SK-N-SH (cell line): Measurements from ENCODE around the gene MEIS2. TPM values are rescaled to one million over a fixed set of nuclear protein-coding genes. Genes with fewer than 3 reads are reported as not detected.

Experiments used
- CTCF ChIA-PET: fragments of 300-600, 350-600 bp; formaldehyde crosslinking; extraction: SDS; loops from one replicate; lab custom pipeline; 2021; lab: Yijun Ruan, JAX
- POLR2A ChIA-PET: fragments of 350-600 bp; sonication (Branson Sonifier 250); formaldehyde crosslinking; extraction: SDS; loops from one replicate; lab custom pipeline; 2020; ENCODE audit warnings: antibody characterized with exemption, inconsistent platforms; lab: Yijun Ruan, JAX
- DNase-seq: peaks from one replicate; pipeline ENCODE4 v3.0.0; 2012
- H2AFZ ChIP-seq: fragments of 200-600 bp; sonication (generic); 2 replicates; pipeline ENCODE4 v1.8.1; 2016; ENCODE audit warnings: antibody characterized with exemption, mild to moderate bottlenecking, low read depth
- H3F3A ChIP-seq: fragments of 200-600 bp; sonication (generic); replicated peaks from 2 replicates; pipeline ENCODE3; 2016; ENCODE audit warnings: antibody characterized with exemption, mild to moderate bottlenecking; ENCODE audit not compliant: insufficient read depth
- H3K27ac ChIP-seq, 2 experiments: fragments of 200-500 bp in 1 of 2; fragments of 200-600 bp in 1 of 2; sonication (Bioruptor generic) in 1 of 2; sonication (generic), shearing (Covaris generic) in 1 of 2; 2 replicates each; pipeline versions ENCODE4 v1.5.1 to v1.6.1; 2014 to 2016; ENCODE audit warnings: low read depth in 2 of 2, inconsistent platforms in 1 of 2, low read length in 1 of 2, mild to moderate bottlenecking in 1 of 2, mixed read lengths in 1 of 2
- H3K27me3 ChIP-seq: fragments of 200-600 bp; sonication (generic), shearing (Covaris generic); 2 replicates; pipeline ENCODE4 v1.6.1; 2016; ENCODE audit warnings: mixed run types; ENCODE audit not compliant: insufficient read depth
- H3K36me3 ChIP-seq, 2 experiments: fragments of 200-500 bp in 1 of 2; fragments of 200-600 bp in 1 of 2; sonication (Bioruptor generic) in 1 of 2; sonication (generic) in 1 of 2; replicated peaks in 1 of 2; 2 replicates each; pipeline versions ENCODE3 to v1.5.1; 2014 to 2016; ENCODE audit warnings: low read length in 1 of 2, mild to moderate bottlenecking in 1 of 2; ENCODE audit not compliant: insufficient read depth in 2 of 2, control insufficient read depth in 1 of 2
- H3K4me1 ChIP-seq, 2 experiments: fragments of 200-500 bp in 1 of 2; fragments of 200-600 bp in 1 of 2; sonication (Bioruptor generic) in 1 of 2; sonication (generic), shearing (Covaris generic) in 1 of 2; 2 replicates each; pipeline versions ENCODE4 v1.5.1 to v1.6.1; 2014 to 2016; ENCODE audit warnings: low read depth in 1 of 2, low read length in 1 of 2, mixed run types in 1 of 2; ENCODE audit not compliant: insufficient read depth in 2 of 2, control insufficient read depth in 1 of 2
- H3K4me2 ChIP-seq: fragments of 200-600 bp; sonication (generic), shearing (Covaris generic); 2 replicates; pipeline ENCODE4 v1.6.1; 2017; ENCODE audit warnings: mixed run types
- H3K4me3 ChIP-seq, 2 experiments: fragments of 200-500 bp in 1 of 2; fragments of 200-600 bp in 1 of 2; sonication (Bioruptor generic) in 1 of 2; sonication (generic), shearing (Covaris generic) in 1 of 2; 2 replicates each; pipeline versions ENCODE4 v1.5.1 to v1.8.1; 2014 to 2016; ENCODE audit warnings: low read depth in 2 of 2, inconsistent platforms in 1 of 2, low read length in 1 of 2, mild to moderate bottlenecking in 1 of 2, mixed read lengths in 1 of 2, moderate library complexity in 1 of 2
- H3K79me2 ChIP-seq: fragments of 200-600 bp; sonication (generic); 2 replicates; pipeline ENCODE4 v1.8.1; 2017; ENCODE audit warnings: mild to moderate bottlenecking; ENCODE audit not compliant: insufficient read depth
- H3K9ac ChIP-seq: fragments of 200-600 bp; sonication (generic); 2 replicates; pipeline ENCODE4 v1.6.1; 2017; ENCODE audit warnings: mixed run types
- H3K9me2 ChIP-seq: fragments of 200-600 bp; sonication (generic); 2 replicates; pipeline ENCODE4 v1.6.1; 2017; ENCODE audit warnings: mixed run types
- H3K9me3 ChIP-seq: fragments of 200-600 bp; sonication (generic); 2 replicates; pipeline ENCODE4 v1.6.1; 2017; ENCODE audit warnings: mixed run types, mild to moderate bottlenecking, moderate library complexity
- H4K20me1 ChIP-seq: fragments of 200-600 bp; sonication (generic); 2 replicates; pipeline ENCODE4 v1.6.1; 2017; ENCODE audit warnings: mild to moderate bottlenecking, mixed run types; ENCODE audit not compliant: insufficient read depth
- CHD2 ChIP-seq: fragments of 150-350 bp; IDR thresholded peaks from 2 replicates; pipeline ENCODE4 v1.6.1; 2018; ENCODE audit warnings: low read length; ENCODE audit not compliant: partially characterized antibody
- ELF1 ChIP-seq: IDR thresholded peaks from 2 replicates; pipeline ENCODE4 v1.4.0; 2012
- EZH2phosphoT487 ChIP-seq: fragments of 200-600 bp; sonication (generic); IDR thresholded peaks from 2 replicates; pipeline ENCODE4 v1.6.1; 2017; ENCODE audit warnings: low read depth, mixed run types, mild to moderate bottlenecking, antibody characterized with exemption, moderate library complexity, borderline replicate concordance
- FOSL2 ChIP-seq: IDR thresholded peaks from 2 replicates; pipeline ENCODE4 v1.4.0; 2012; ENCODE audit warnings: low read depth, mild to moderate bottlenecking, moderate library complexity, borderline replicate concordance
- MXI1 ChIP-seq: IDR thresholded peaks from 2 replicates; pipeline ENCODE4 v1.6.1; 2012; ENCODE audit warnings: mild to moderate bottlenecking, low read depth, low read length, improper control_type of control experiment
- NFIC ChIP-seq: IDR thresholded peaks from 2 replicates; pipeline ENCODE4 v1.4.0; 2012; ENCODE audit warnings: borderline replicate concordance
- PBX3 ChIP-seq: IDR thresholded peaks from 2 replicates; pipeline ENCODE4; 2012
- POLR2AphosphoS5 ChIP-seq: IDR thresholded peaks from 2 replicates; pipeline ENCODE4 v1.6.1; 2012; ENCODE audit warnings: low read depth, low read length
- RAD21 ChIP-seq: IDR thresholded peaks from 2 replicates; pipeline ENCODE4 v1.6.1; 2012; ENCODE audit warnings: mild to moderate bottlenecking, low read length
- RFX5 ChIP-seq: IDR thresholded peaks from 2 replicates; pipeline ENCODE4 v1.6.1; 2012; ENCODE audit warnings: mild to moderate bottlenecking, improper control_type of control experiment, low read length
- TAF1 ChIP-seq: IDR thresholded peaks from 2 replicates; pipeline ENCODE4 v1.6.1; 2012; ENCODE audit warnings: low read depth, mild to moderate bottlenecking, low read length, moderate library complexity, borderline replicate concordance
- WGBS: methylation state at CpG from one replicate; pipeline ENCODE4 v1.1.6; 2017; ENCODE audit warnings: low lambda C conversion rate; 5-methylcytosine and 5-hydroxymethylcytosine counted together
- polyA plus RNA-seq, 3 experiments: library from polyadenylated mRNA; depleted of rRNA; stranded (reverse); fragments of >200 nt; gene quantifications; 2 replicates each; pipeline ENCODE4 v1.2.3, GENCODE V29; 2012

Gene MEIS2
- polyA plus RNA-seq, 1 of the 3 experiments (the other 2 are of a cell fraction), result 146 TPM

GRCh38 chr15:37101980-37102304 lies 1.6 kb upstream of the MEIS2 start:
- H3K27ac ChIP-seq, result peak overlapping the region; percentile 99
- peak overlapping the region; percentile 100 for H3K9ac ChIP-seq
- peak overlapping the region; percentile 89 for H3K4me2 ChIP-seq
- TF ChIP-seq TAF1 (peak; percentile 50; the same call in 1 of the 2 replicates), RAD21 (no peak), ELF1 (no peak), POLR2AphosphoS5 (peak; percentile 64; the same call in 1 of the 2 replicates)
- H2AFZ ChIP-seq, result peak overlapping the region; percentile 22; the same call in 1 of the 2 replicates
- DNase-seq, result peak; percentile 51
- H3K79me2 ChIP-seq, result peaks cover 87% of the 10 kb centered on the region
- peak overlapping the region; percentile 74 to 92 for H3K4me3 ChIP-seq
- H3K4me1 ChIP-seq, result no peaks in the 10 kb centered on the region
- H3K27me3 ChIP-seq, result no peaks in the 10 kb centered on the region
- CTCF ChIA-PET, result interaction anchor here (1.3 to 10.8 kb wide), 4 partner anchors 9 to 790 kb away, joined by 3 to 101 read pairs (median 8); no protein-coding TSS in a partner anchor
- peaks cover 5 to 10% of the 10 kb centered on the region in 2 experiments for H3K36me3 ChIP-seq
- 1% methylated on average over 15 of the region's 15 CpGs for WGBS
- H3F3A ChIP-seq, result peaks cover 53% of the 10 kb centered on the region
- H3K9me3 ChIP-seq, result no peaks in the 10 kb centered on the region
- POLR2A ChIA-PET, result interaction anchor here (1.0 to 2.6 kb wide), 10 partner anchors 8 to 777 kb away, joined by 3 to 35 read pairs (median 6); no protein-coding TSS in a partner anchor
- no peaks in the 10 kb centered on the region for H4K20me1 ChIP-seq
- H3K9me2 ChIP-seq, result no peaks in the 10 kb centered on the region

DNA sequence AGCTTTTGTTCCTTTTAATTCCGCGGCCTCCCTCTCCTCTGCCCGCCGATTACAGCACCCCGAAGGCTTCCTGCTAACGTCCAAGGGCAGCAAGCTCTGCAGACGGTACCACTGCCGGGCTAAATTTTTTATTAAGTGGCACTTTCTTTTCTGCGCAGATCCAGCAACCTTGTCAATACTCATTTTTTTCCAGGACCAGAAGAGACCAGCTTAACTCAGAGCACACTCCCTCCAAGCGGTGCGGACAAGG lies 542 bp upstream of the MEIS2 start:
- POLR2A ChIA-PET, result interaction anchor here (0.6 to 2.9 kb wide), 17 partner anchors 7 to 1289 kb away, joined by 3 to 35 read pairs (median 5); no protein-coding TSS in a partner anchor
- WGBS, result under 1% methylated on average over 11 of the region's 11 CpGs
- Histone ChIP-seq H4K20me1 (no peaks in the 10 kb centered on the region), H3K27ac (peak overlapping the region; percentile 99), H3K79me2 (peaks cover 88% of the 10 kb centered on the region), H3K9me2 (no peaks in the 10 kb centered on the region), H3K4me1 (no peaks in the 10 kb centered on the region), H3K9me3 (no peaks in the 10 kb centered on the region), H2AFZ (peak overlapping the region; percentile 71; the same call in 1 of the 2 replicates), H3K36me3 (peaks cover 13 to 17% of the 10 kb centered on the region in 2 experiments), H3F3A (peaks cover 52% of the 10 kb centered on the region), H3K27me3 (no peaks in the 10 kb centered on the region), H3K4me2 (peak overlapping the region; percentile 89), H3K4me3 (peak overlapping the region; percentile 74 to 92), H3K9ac (peak overlapping the region; percentile 100)
- no peak for DNase-seq
- CTCF ChIA-PET, result interaction anchor here (0.9 to 10.8 kb wide), 5 partner anchors 10 to 791 kb away, joined by 3 to 101 read pairs (median 5); no protein-coding TSS in a partner anchor
- TF ChIP-seq FOSL2 (no peak), MXI1 (0 out of 2 replicates have a peak, but pooled peaks have one; percentile 30)

GRCh38 chr15:37099319-37100108 lies 835 bp downstream of the MEIS2 start:
- 0% methylated on average over 21 of the region's 21 CpGs for WGBS
- Histone ChIP-seq H3K4me2 (peak overlapping the region; percentile 91), H3F3A (peaks cover 50% of the 10 kb centered on the region), H3K79me2 (peaks cover 86% of the 10 kb centered on the region)
- CTCF ChIA-PET, result interaction anchor here (0.6 to 10.8 kb wide), 4 partner anchors 13 to 781 kb away, joined by 3 to 101 read pairs (median 7); no protein-coding TSS in a partner anchor
- POLR2A ChIA-PET, result interaction anchor here (2.9 kb wide), 1 partner anchor 695 kb away, joined by 11 read pairs; no protein-coding TSS in a partner anchor
- TF ChIP-seq TAF1, result peak; percentile 56
- peak; percentile 97 for TF ChIP-seq PBX3
- TF ChIP-seq RFX5, result no peak
- TF ChIP-seq CHD2, result no peak
- TF ChIP-seq NFIC, result peak; percentile 63
- TF ChIP-seq POLR2AphosphoS5, result peak; percentile 2; the same call in 1 of the 2 replicates
- TF ChIP-seq EZH2phosphoT487, result no peak
- TF ChIP-seq, all 33 proteins: peak for 4
- Histone ChIP-seq H3K27me3 (no peaks in the 10 kb centered on the region), H3K9me3 (no peaks in the 10 kb centered on the region), H3K27ac (peak overlapping the region; percentile 93 to 99), H3K4me3 (peak overlapping the region; percentile 74 to 92), H3K9me2 (no peaks in the 10 kb centered on the region), H2AFZ (peak overlapping the region; percentile 73; the same call in 1 of the 2 replicates), H3K36me3 (peaks cover 14 to 28% of the 10 kb centered on the region in 2 experiments), H3K4me1 (no peaks in the 10 kb centered on the region), H3K9ac (peak overlapping the region; percentile 98), H4K20me1 (no peaks in the 10 kb centered on the region)
- DNase-seq, result peak; percentile 50
